GM13976 (cell line): ENCODE results near the gene HECA.
"Not testable (repeated sequence)": the region's sequence is repeated elsewhere in the genome, so short reads cannot be mapped to it uniquely, and the experiment has no call there.

Experiments used
- DNase-seq: peaks from one replicate; pipeline ENCODE4 v3.0.0; 2012; ENCODE audit warnings: low spot score
- CTCF ChIP-seq: IDR thresholded peaks from 2 replicates; pipeline ENCODE4 v1.5.1; 2012; ENCODE audit warnings: borderline replicate concordance, mild to moderate bottlenecking; ENCODE audit not compliant: insufficient read depth; ENCODE audit errors: extremely low read depth, missing control alignments, control extremely low read depth
- in situ Hi-C: fragments of 300-500 bp; cut with MboI; formaldehyde crosslinking; loops from one replicate; pipeline ENCODE4 v1.12.0; 2022; ENCODE audit warnings: low sequenced_read_pairs, mixed read lengths, inconsistent platforms; ENCODE audit not compliant: unreplicated experiment

Gene HECA

GRCh38 chr6:139205843-139206242, 71.0 kb downstream of the HECA start:
- TF ChIP-seq CTCF, result no peak
- in situ Hi-C loops, result no loop called here

DNA sequence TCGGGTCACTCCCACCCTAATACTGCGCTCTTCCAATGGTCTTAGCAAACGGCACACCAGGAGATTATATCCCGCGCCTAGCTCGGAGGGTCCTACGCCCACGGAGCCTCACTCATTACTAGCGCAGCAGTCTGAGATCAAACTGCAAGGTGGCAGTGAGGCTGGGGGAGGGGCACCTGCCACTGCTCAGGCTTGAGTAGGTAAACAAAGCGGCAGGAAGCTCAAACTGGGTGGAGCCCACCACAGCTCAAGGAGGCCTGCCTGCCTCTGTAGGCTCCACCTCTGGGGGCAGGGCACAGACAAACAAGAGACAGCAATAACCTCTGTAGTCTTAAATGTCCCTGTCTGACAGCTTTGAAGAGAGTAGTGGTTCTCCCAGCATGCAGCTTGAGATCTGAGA, 75.9 kb downstream of the HECA start:
- in situ Hi-C loops, DNase-seq: not testable (repeated sequence)

More at GRCh38 chr6:139205843-139206242, 71.0 kb downstream of the HECA start:
- no peak for DNase-seq

DNA sequence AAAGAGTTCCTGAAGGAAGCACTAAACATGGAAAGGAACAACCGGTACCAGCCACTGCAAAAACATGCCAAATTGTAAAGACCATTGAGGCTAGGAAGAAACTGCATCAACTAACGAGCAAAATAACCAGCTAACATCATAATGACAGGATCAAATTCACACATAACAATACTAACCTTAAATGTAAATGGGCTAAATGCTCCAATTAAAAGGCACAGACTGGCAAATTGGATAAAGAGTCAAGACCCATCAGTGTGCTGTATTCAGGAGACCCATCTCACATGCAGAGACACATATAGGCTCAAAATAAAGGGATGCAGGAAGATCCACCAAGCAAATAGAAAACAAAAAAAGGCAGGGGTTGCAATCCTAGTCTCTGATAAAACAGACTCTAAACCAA, 77.6 kb downstream of the HECA start:
- in situ Hi-C loops, DNase-seq: not testable (repeated sequence)

DNA sequence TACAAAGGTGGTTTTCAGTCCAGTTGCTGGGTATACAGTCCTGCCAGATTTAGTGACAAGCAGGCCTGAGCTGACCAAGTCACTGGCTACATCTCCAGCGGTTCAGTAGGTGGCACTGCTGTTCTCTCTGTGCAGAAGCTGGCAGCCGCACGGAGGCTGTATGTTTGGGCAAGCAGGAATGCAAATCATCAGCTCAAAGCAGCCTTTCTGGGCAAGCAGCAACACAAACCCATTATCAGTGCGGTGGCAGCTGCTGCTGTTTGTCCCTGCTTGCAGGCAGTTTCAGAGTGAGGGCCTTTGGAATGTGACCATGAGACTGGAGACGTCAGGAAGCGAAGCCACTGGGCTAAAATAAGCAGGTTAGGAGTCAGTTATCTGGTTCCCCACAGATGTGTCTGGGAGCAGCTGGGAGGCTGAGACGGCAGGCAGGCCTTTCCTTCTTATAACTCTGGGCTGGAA, 84.4 kb downstream of the HECA start:
- TF ChIP-seq CTCF, result peak; percentile 76
- in situ Hi-C loops, result no loop called here

GRCh38 chr6:139219746-139220145, 84.9 kb downstream of the HECA start:
- TF ChIP-seq CTCF, result no peak
- DNase-seq, result no peak
- in situ Hi-C loops, result loop anchor here (10.0 kb wide), 1 partner anchor 135 kb away; no protein-coding TSS in a partner anchor

More for the DNA sequence above, 84.4 kb downstream of the HECA start:
- DNase-seq, result peak; percentile 72

GRCh38 chr6:139228387-139228786, 93.5 kb downstream of the HECA start:
- not testable (repeated sequence) for DNase-seq
- in situ Hi-C loops, result loop anchor here (10.0 kb wide), 1 partner anchor 126 kb away; no protein-coding TSS in a partner anchor
